HG03097 (cell line): ENCODE measurements around the gene MAP3K5.
"Not testable (repeated sequence)": the region's sequence is repeated elsewhere in the genome, so short reads cannot be mapped to it uniquely, and the experiment has no call there.

Experiments used
- ATAC-seq: cut with Tn5 transposase; IDR thresholded peaks from one replicate; pipeline ENCODE4 v1.9.1; 2021; ENCODE audit not compliant: unreplicated experiment, low FRiP score

MAP3K5 gene

DNA sequence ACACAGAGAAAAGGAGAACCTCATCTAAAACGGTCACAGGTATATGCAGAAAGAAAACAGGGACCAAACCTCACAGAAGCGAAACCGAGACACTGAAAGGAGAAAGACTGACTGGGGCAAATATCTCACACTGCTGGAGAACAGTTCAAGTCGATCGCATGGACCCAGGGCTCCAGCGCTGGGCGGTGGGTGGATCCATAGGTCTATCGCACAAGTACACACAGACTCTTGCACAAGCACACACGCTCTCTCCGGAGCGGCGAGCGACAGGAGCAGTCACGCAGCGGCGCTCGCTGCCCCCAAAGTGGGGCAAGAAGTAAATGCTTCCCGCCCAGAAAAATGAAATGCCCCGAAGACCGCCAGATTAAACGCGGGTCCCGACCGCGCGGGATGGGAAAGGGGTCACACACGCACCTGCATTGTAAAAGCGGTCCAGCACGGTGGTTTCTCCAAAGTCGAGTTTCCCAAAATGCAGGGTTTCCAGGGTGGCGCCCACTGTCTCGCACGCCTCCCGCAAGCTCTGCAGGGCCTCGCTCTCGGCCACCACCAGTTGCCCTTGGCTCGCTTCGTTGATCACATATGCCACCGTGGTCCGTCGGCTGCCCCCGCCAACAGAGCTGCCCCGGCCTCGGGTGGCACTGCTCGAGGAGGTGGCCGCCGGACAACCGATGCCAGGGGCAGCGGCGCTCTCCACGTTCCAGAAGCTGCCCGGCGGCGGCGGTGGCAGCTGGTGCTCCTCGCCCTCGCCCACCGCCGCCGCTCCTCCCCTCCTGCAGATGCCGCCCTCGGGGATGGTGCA lies 782 bp downstream of the MAP3K5 start:
- ATAC-seq = peak; percentile 25

DNA sequence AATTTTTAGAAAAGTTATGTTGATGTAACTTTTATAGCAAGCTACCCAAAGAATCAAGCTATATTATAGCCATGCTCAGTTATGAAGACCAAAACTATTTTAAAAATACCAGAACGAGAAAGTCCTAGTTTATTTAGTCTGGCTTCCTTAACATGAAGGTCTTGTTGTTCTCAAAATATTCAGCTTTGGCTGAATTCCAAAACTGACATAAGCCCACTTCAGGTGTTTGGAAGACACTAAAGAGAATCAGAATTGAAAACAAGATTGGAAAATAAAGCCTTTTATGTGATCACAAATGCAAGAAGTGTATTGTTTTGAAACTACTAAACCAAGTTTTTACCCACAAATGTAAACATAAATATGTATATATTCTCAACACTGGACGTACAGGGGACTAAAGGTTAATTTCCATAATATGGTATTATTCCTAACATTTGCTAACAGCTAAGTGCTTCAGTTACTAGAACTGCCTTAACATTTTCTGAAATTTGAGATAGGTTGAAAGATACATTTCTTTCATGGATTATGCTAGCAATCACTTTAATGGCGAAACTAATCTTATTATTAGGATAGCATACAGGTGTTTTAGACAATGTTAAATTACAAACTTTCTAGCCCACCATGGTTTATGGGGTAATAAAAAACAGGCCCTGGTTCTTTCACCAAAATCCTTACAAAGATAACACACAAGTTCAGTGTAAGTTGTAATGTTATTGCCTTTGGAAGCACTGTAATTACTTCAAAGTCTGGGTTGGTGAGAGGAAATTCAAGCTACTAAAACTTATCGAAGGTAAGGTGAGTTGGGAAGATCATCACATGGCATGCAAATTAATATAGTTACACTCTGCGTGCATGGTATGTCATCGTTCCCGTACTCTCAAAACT lies 1.6 kb downstream of the MAP3K5 start:
- no peak for ATAC-seq

DNA sequence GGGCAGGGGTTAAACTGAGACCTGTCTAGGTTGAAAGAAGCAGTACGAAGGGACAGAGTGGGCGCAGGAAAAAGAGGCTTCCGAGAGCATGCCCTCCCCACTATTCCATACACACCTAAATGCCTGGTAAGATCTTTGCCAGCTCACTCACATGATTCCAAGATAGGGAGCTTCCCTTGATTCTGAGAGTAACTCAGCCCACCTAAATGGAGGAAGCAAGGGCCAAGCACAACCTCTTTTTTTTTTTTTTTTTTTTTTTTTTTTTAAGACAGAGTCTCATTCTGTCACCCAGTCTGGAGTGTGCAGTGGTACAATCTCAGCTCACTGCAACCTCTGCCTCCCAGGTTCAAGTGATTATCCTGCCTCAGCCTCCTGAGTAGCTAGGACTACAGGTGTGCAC lies 2.8 kb downstream of the MAP3K5 start:
- ATAC-seq = not testable (repeated sequence)

DNA sequence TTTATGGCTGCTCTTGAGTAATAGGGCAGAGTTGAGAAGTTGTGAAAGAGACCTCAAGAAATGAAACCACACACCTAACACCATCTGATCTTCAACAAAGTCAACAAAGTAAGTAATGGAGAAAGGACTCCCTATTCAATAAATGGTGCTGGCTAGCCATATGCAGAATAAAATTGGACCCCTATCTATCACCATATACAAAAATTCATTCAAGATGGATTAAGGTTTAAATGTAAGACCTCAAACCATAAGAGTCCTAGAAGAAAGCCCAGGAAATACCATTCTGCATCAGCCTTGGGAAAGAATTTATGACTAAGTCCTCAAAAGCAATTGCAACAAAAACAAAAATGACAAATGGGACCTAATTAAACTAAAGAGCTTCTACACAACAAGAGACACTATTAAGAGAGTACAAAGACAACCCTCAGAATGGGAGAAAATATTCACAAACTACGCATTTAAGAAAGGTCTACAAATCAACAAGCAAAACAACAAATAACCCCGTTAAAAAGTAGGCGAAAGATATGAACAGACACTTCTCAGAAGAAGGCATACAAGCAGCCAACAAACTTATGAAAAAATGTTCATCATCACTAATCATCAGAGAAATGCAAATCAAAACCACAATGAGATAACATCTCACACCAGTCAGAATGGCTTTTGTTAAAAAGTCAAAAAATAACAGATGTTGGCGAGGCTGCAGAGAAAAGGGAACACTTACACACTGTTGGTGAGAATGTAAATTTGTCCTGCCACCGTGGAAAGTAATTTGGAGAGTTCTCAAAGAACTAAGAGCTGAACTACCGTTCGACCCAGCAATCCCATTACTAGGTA lies 4.0 kb downstream of the MAP3K5 start:
- no peak for ATAC-seq

DNA sequence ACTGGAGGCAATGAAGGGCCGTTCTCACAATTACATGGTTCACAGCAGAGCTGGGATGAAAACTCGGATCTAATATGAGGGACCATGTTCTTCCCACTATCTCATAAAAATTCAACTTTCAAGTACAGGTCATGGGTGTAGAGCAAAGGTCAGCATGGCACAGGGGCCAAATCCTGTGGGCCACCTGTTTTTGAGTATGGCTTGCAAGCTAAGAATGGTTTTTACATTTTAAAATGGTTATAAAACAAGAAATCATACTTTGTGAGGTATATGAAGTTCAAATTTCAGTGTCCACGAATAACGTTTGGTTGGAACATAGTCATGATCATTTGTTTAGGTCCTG lies 4.6 kb downstream of the MAP3K5 start:
- ATAC-seq = no peak

DNA sequence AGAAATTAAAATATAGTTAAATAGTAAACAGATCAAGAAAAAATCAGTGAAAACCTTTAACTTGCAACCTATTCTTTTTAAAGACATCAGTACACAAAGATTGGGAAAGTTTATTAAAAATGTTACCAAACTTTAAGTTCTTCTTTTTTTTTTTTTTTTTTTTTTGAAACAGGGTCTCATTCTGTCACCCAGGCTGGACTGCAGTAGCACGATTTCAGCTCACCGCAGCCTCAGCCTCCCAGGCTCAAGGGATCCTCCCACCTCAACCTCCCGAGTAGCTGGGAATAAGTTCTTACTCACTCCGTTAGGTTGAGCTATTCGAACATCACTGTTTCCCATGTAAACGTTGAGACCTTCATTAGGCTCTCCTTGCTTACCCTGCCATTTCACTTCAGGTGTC lies 5.6 kb downstream of the MAP3K5 start:
- ATAC-seq = no peak

DNA sequence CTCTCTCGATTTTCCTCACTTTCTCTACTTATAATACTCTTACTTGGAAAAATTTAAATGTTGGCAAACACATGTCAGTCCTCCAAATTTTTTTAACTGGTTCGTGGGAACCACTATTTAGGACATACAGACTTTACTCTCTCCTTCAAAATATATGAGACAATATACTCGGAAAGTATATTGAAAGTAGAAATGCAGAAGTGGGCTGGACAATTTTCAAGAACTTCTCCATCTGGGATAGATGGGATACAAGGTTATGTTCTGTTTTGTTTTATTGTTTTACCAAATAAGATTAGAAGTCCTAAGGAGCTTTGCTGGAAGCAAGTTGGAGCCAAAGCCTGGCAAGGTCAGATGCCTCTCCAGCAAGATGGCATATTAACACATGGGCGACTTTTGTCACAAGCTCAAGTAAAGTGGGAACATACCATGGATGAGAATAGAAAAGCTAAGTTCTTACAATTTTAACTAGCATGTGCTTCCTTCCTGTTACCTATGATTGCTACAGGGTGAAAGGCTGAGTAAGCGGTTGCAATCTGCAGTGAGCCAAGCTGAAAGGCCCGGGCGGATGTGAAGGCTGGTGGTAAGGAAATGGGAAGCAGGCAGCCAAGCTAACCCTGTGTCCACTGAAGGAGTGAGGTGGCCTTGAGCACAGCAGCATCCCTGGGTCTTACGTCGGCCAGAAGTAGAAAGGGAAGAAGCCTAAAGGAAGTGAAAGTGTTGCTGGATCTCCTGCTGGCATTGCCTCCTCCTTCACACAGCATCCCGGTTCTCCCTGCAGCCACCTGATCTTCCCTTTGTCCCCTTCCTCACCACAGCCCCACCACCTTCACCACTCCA lies 7.1 kb downstream of the MAP3K5 start:
- peak; percentile 33 for ATAC-seq

DNA sequence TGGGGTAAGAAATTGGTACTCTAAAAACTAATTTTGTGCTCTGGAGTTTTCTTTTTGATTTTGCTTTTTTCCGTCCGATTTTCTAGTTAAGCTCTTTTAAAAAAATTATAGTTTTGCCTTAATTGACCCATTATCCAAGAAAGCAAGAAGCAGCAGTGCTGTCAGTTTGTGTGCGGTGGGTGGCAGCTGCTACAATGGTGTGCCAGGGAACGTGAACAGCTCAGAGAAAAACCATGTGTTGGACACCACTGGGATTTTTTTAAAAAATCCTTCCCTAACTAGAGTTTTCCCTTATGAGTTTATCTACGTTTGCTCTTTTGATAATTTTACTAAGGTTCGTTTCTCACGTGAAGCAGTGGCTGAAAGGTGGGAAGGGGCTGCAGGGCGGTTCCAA lies 8.0 kb downstream of the MAP3K5 start:
- ATAC-seq = no peak

DNA sequence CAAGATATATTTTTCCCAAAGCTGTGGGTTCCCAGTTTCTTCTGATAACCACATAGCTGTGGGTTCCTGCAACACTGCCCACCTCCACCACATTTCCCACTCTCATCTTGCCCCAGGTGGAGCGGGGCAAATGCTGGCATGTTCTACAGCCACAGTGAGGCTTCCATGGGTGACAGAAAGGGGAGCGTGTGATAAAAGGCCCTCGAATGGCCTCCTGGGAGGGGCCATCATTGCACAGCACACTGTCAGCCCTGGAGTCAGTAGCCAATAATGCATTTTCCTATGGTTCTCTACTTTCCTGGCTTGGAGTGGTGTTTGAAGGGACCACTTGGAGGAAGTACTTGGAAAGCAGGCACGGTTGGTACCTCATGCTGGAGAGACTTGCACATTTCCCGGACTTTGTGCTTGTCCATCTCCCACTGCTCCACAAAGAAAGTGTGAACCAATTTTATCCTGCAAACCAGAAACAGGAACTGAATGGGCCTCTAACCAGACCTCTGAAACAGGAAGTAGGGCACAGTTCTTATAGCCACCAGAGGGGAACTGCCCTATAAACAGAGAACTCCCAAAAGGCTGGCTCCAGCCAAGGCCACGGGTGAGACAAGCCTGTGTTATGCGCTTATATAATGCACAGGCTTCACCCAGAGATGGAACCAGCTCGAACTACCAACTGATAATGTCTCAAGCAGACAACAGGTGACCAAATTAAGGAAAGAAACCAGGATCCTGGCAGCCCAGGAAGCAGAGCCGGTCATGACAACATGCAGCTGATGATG lies 8.6 kb downstream of the MAP3K5 start:
- ATAC-seq = peak; percentile 58

DNA sequence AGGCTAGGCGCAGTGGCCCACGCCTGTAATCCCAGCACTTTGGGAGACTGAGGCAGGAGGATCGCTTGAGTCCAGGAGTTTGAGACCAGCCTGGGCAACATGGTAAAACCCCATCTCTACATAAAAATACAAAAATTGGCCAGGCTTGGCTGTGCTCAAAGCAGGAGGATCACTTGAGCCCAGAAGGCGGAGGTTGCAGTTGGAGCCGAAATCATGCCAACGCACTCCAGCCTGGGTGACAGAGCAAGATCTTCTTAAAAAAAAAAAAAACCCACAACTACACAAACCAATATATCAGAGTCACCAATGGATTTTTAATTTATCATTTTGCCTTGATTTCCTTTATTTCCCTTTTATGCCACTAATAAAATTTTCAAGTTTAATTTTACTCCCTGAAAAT lies 9.3 kb downstream of the MAP3K5 start:
- ATAC-seq = no peak

DNA sequence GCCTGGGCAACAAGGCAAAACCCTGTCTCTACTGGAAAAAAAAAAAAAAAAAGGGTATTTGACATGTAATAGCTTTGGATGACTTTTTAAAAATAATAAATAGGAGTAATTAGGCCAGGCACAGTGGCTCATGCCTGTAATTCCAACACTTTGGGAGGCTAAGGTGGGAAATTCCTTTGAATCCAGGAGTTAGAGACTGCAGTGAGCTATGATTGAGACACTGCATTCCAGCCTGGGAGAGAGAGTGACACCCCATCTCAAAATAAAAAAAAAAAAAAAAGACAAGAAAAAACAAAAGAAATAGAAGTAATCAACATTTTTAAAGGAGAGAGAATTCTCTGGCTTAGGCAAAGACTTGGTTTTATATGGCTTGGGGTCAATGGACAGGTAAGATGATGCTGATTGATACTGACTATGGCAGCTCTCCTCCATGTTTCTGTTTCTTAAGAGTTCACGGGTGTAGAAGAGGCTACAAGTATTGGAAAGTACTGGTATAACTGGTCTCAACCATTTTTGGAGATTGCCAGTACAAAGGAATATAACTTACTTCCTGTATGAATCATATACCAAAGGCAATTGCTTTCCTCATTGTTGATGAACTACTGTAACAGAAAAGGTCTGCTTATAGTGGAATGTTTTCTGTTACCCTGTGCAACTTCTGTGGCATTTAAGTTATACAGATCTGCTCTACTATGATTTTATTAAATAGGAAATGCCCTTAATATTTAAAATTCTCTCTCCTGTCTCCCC lies 10.1 kb downstream of the MAP3K5 start:
- ATAC-seq = no peak

DNA sequence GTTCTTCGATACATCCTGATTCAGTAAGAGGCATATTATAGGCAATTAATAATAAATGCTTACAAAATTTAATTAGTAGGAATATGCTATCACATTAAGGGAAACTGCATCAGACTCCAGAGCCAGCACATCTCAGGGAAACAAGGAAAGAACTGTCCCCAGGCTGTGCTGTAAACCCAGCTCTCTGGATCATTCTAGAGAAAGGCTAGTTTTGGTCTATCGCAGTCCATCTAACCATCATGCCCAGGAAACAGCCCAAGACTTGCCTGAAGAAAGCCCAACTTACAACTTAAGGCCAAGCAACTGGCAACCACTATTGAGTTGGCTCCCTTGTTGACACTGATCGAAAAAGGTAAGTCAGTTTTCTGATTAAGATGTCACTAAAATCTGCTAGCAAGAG lies 11.3 kb downstream of the MAP3K5 start:
- no peak for ATAC-seq

DNA sequence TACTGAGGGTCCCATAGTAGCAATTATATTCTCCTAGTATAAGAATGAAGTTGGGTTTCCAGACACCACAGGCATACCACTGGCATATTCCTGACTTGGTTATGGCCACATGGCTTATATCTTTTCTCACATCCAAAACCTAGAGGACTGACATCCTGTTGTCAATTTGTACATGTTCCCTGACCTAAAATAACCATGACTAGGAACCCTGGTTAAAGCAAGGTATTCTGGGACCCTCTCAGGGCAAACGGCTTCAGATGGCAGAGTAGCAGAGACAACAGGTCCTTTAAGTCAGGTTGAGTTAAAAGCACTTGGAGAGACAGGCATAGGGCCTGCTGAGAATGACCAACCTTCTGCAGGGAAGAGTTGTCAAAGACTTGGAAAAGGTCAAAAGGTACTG lies 12.6 kb downstream of the MAP3K5 start:
- ATAC-seq = no peak

DNA sequence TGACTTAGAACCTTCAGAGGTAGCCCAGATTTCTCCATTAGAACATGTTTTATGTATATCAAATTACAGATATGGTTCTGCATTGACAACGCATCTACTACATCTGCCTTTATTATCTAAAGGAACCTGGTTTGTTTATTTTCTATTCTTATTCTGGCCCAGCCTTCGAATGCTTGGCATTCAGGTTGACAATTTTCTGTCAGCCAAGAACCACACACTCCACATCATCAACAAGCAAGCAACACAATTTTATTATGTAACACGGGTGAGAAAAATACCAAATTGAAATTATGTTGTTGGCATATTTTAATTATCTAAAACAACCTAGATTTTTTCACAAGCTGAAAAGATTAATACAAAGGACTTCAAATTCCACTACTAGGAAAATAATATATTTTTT lies 14.6 kb downstream of the MAP3K5 start:
- ATAC-seq = no peak

DNA sequence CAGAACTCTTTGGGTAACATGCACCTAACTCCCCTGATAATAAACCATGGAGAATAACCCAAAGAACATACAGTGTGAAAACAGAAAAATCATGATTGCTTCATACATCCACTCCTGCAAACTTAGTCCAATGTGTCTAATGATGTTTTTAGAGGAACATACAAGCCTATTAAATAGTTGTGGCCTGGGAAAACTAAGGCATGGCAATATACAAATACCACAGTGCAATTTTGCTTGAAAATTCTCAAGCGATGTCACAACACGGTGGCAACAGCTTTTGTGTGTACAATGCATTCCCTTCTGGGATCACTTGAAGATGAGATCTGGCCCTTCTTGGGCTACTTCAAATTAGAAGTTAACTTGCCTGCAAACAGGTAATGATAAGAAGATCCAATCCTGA lies 16.7 kb downstream of the MAP3K5 start:
- ATAC-seq = no peak

DNA sequence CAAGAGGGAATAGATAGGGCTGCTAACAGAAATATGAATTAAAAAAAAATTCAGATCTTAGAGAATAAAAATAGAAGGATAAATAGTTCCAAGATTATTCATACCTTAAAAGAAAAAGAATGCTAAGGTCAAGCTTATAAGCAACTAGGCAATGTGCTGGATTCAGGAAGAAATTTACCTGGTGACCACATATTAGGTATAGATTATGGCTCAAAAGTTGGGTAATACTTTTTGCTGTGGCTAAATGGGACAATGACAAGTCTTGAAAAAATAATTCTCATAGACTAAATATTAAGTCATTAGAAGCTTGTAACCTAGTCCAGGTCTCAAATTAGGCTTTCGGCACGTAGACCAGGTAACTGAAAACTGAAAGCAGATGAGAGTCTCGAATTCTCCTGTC lies 17.2 kb downstream of the MAP3K5 start:
- no peak for ATAC-seq

DNA sequence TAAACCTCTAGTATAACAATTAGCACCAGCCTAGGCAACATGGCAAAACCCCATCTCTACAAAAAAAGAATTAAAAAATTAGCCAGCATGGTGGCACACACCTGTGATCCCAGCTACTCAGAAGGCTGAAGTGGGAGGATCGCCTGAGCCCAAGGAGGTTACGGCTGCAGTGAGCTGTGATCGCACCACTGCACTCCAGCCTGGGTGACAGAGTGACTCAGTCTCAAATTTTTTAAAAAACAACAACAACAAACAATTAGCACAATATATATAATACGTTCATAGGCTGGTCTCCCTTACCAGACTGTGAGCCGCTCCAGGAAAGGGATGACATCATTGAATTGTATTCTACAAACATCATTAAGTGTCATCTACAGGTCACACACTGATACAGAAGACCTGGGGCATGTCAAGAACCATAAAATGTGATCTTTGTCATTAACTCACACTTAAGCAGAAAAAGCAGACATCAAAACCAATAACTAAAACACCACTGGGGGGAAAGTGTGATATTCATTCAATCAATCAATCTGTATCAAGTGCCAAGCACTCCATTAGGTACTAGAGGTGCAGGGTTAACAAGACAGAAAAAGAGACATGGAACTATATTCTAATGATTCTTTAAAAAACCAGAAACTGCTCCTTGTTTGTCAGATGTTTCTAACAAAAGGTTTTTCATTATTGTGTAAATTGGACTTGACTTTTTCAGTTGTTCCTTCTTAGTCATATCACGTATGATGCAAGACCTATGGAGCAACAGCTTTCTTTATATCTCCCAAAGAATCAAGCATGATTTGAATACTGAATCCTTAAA lies 17.8 kb downstream of the MAP3K5 start:
- no peak for ATAC-seq

DNA sequence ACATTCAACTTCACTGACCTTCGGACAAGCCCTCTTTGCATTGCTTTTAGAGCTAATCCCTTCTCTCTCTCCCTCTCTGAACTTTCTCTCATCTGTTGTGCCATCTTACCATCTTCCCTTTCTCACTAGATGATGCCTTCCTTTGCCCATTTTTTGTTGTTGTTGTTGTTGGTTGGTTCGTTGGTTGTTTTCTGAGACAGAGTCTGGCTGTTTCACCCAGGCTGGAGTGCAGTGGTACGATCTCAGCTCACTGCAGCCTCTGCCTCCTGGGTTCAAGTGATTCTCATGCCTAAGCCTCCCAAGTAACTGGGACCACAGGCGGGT lies 18.8 kb downstream of the MAP3K5 start:
- ATAC-seq = no peak
